OCI-LY1 (cell line): Measurements from ENCODE around the gene TXNDC2.

Source experiments
- H2AFZ ChIP-seq: fragments of 200-600 bp; sonication (generic), shearing (Covaris generic); 2 replicates; pipeline ENCODE4 v1.6.0; 2014; ENCODE audit warnings: antibody characterized with exemption, mild to moderate bottlenecking, low read length
- H3F3A ChIP-seq: fragments of 200-600 bp; sonication (generic), shearing (Covaris generic); 2 replicates; pipeline ENCODE4 v1.6.0; 2014; ENCODE audit warnings: mild to moderate bottlenecking, antibody characterized with exemption, low read length, moderate library complexity; ENCODE audit not compliant: insufficient read depth
- H3K27ac ChIP-seq: fragments of 200-600 bp; sonication (generic); 2 replicates; pipeline ENCODE4 v1.5.1; 2014; ENCODE audit warnings: low read length, mixed run types, mild to moderate bottlenecking, low read depth; ENCODE audit not compliant: poor library complexity, severe bottlenecking
- H3K27me3 ChIP-seq: fragments of 200-600 bp; sonication (generic); 2 replicates; pipeline ENCODE4 v1.6.0; 2014; ENCODE audit warnings: antibody characterized with exemption, mild to moderate bottlenecking, low read length, moderate library complexity; ENCODE audit not compliant: insufficient read depth
- H3K36me3 ChIP-seq: fragments of 200-600 bp; sonication (generic); 2 replicates; pipeline ENCODE4 v1.6.1; 2014; ENCODE audit warnings: mild to moderate bottlenecking, antibody characterized with exemption, low read length, moderate library complexity, mixed read lengths; ENCODE audit not compliant: insufficient read depth
- H3K4me1 ChIP-seq: fragments of 200-600 bp; sonication (generic); 2 replicates; pipeline ENCODE4 v1.5.1; 2014; ENCODE audit warnings: mild to moderate bottlenecking, low read length, moderate library complexity; ENCODE audit not compliant: insufficient read depth, severe bottlenecking
- H3K4me2 ChIP-seq: fragments of 200-600 bp; sonication (generic), shearing (Covaris generic); 2 replicates; pipeline ENCODE4 v1.6.1; 2014; ENCODE audit warnings: low read length
- H3K4me3 ChIP-seq: fragments of 200-600 bp; sonication (generic); 2 replicates; pipeline ENCODE4 v1.5.1; 2014; ENCODE audit warnings: low read length, low read depth, mild to moderate bottlenecking, mixed read lengths; ENCODE audit not compliant: poor library complexity, severe bottlenecking
- H3K79me2 ChIP-seq: fragments of 200-600 bp; shearing (Covaris generic); 2 replicates; pipeline ENCODE4 v1.6.1; 2016; ENCODE audit warnings: mixed run types, low read length, mixed read lengths; ENCODE audit not compliant: insufficient read depth
- H3K9ac ChIP-seq: fragments of 200-600 bp; sonication (generic), shearing (Covaris generic); 2 replicates; pipeline ENCODE4 v1.6.1; 2014; ENCODE audit warnings: mild to moderate bottlenecking, low read length, mixed read lengths
- H3K9me2 ChIP-seq: fragments of 200-600 bp; sonication (generic), shearing (Covaris generic); 2 replicates; pipeline ENCODE4 v1.6.1; 2014; ENCODE audit warnings: low read depth, mild to moderate bottlenecking, low read length, mixed read lengths
- H3K9me3 ChIP-seq: fragments of 200-600 bp; shearing (Covaris generic); 2 replicates; pipeline ENCODE4 v1.6.1; 2014; ENCODE audit warnings: low read length, mixed read lengths
- H4K20me1 ChIP-seq: fragments of 200-600 bp; sonication (generic), shearing (Covaris generic); 2 replicates; pipeline ENCODE4 v1.6.0; 2016; ENCODE audit warnings: mild to moderate bottlenecking, low read length; ENCODE audit not compliant: insufficient read depth
- EZH2 ChIP-seq: fragments of 200-600 bp; sonication (generic), shearing (Covaris generic); IDR thresholded peaks from 2 replicates; pipeline ENCODE4 v1.8.0; 2017; ENCODE audit warnings: borderline replicate concordance, mixed run types, mild to moderate bottlenecking, antibody characterized with exemption, low read length, moderate library complexity, mixed read lengths
- TF ChIP-seq, protein P1 (sequence below): fragments of 200-600 bp; sonication (generic), shearing (Covaris generic); IDR thresholded peaks from 2 replicates; pipeline ENCODE4 v1.5.1; 2017; ENCODE audit warnings: mild to moderate bottlenecking, antibody characterized with exemption, low read length, moderate library complexity, mixed read lengths

TXNDC2 gene

DNA sequence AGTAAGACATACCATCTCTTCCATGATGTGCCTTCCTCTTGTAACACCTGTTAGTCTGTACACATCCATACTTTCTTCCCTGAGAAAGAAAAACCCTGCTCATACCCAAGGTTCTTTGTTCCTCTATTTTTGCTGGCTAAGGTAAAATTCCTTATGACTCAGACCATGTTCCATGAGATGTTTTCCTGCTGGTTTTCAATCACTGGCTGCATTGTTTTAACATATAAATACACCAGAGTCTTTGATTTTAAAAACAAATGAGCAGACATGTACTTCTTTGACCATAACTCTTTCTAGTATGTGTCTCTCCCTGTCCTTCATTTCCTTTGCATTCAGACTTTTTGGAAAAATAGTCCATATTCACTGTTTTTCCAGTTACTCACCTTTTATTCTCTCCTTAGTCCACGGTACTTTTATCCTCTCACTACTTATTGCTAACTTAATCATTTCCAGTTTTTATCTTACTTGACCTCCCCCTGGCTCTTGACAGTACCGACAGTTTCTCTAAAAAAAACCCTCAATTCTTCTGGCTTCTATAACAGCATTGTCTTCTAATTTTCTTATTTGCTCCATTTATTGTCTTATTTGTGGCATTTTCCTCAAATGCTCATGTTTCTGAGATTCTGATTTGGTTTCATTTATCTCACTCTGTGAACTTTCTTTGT, 32.4 kb downstream of the TXNDC2 start:
- no peaks in the 10 kb centered on the region for H3K9me3 ChIP-seq
- peak overlapping the region; percentile 93 for H3K4me2 ChIP-seq
- peak overlapping the region; percentile 16 for H3K4me3 ChIP-seq
- H3K79me2 ChIP-seq = peaks cover 84% of the 10 kb centered on the region
- H3K4me1 ChIP-seq = peaks cover 80% of the 10 kb centered on the region
- H3K27ac ChIP-seq = no peak overlapping the region
- no peak overlapping the region for H2AFZ ChIP-seq
- no peaks in the 10 kb centered on the region for H3K27me3 ChIP-seq
- peaks cover 29% of the 10 kb centered on the region for H4K20me1 ChIP-seq
- no peaks in the 10 kb centered on the region for H3K9me2 ChIP-seq
- 0 out of 2 replicates have a peak, but pooled peaks cover 2% of the 10 kb centered on the region for H3F3A ChIP-seq
- TF ChIP-seq, protein P1, sequence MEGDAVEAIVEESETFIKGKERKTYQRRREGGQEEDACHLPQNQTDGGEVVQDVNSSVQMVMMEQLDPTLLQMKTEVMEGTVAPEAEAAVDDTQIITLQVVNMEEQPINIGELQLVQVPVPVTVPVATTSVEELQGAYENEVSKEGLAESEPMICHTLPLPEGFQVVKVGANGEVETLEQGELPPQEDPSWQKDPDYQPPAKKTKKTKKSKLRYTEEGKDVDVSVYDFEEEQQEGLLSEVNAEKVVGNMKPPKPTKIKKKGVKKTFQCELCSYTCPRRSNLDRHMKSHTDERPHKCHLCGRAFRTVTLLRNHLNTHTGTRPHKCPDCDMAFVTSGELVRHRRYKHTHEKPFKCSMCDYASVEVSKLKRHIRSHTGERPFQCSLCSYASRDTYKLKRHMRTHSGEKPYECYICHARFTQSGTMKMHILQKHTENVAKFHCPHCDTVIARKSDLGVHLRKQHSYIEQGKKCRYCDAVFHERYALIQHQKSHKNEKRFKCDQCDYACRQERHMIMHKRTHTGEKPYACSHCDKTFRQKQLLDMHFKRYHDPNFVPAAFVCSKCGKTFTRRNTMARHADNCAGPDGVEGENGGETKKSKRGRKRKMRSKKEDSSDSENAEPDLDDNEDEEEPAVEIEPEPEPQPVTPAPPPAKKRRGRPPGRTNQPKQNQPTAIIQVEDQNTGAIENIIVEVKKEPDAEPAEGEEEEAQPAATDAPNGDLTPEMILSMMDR = no peak
- TF ChIP-seq EZH2 = no peak
- no peak overlapping the region; the same call in 1 of the 2 replicates for H3K9ac ChIP-seq
- H3K36me3 ChIP-seq = peaks cover 5% of the 10 kb centered on the region; the same call in 1 of the 2 replicates

DNA sequence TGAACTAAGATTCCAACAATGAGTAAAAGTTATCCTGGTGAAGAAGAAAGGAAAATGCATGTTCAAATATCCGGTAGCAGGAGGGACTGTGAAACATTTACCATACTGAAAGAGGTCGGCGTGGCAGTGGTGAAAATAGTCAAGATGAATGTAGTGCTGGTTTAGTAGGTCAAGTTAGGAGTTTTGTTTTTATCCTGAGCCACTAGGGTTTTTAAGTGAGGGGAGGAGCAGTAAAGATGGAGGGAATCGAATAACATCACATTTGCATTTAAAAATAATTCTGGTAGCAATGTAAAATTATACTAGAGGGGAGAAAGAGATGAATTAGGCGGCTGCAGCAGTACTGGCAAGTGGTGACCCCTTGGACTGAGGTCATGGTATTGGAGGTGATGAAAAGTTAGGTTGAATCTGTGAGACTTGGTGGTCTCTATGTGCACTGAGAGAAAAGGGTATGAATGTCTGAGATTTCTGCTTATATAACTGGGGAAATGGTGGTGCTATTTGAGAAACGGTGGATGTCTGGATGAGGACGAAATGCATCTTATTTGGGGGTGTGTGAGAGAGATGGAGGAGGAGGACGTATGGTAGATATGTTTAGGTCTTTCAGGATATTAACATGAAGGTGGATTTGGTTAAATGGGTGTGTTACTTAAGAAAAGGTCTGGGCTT, 33.9 kb downstream of the TXNDC2 start:
- Histone ChIP-seq H3K4me2 (peak overlapping the region; percentile 93), H3K36me3 (peaks cover 7% of the 10 kb centered on the region; the same call in 1 of the 2 replicates), H3K9me3 (no peaks in the 10 kb centered on the region), H2AFZ (no peak overlapping the region), H4K20me1 (peaks cover 36% of the 10 kb centered on the region), H3K4me3 (peak overlapping the region; percentile 15), H3K27me3 (no peaks in the 10 kb centered on the region), H3K9ac (0 out of 2 replicates have a peak overlapping the region, but pooled peaks have one; percentile 1), H3K79me2 (peaks cover 100% of the 10 kb centered on the region), H3K9me2 (no peaks in the 10 kb centered on the region), H3F3A (0 out of 2 replicates have a peak, but pooled peaks cover 2% of the 10 kb centered on the region), H3K4me1 (peaks cover 94% of the 10 kb centered on the region), H3K27ac (peak overlapping the region; percentile 33)
- TF ChIP-seq EZH2 = no peak
- TF ChIP-seq, protein P1 = no peak

DNA sequence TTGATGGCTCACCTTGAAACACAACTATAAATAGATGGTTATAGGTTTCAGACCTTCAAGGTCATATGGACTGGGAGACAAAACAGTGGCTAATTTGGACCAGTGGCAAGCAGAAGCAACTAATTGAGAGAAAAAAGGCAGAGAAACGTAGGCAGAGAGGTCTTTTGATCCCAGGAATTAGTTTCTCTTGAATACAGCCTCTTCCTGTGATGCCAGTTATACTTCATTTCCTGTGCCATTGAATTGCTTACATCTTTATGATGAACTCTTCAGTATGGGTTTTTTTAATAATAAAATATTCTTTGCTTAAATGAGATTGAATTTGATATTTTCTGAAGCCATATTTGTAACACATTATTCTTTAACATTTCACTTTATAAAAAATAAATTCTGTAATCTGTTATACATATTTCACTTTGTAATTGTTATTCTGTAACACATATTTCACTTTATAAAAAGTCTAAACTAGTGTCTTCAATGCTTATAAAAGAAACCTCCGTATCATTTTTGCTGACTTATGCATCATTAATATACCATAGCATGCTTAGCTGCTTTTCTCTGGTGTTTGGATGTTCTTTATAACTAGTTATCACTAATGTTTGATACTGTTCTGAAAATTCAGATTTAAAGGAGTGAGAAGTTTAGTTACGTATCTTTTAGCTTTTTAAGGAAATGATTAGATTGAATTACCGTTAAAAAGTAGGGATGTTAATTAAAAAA, 37.0 kb downstream of the TXNDC2 start:
- Histone ChIP-seq H3K79me2 (peaks cover 100% of the 10 kb centered on the region), H3F3A (0 out of 2 replicates have a peak, but pooled peaks cover 2% of the 10 kb centered on the region), H3K27ac (no peak overlapping the region), H3K9ac (no peak overlapping the region), H4K20me1 (peaks cover 38% of the 10 kb centered on the region), H3K36me3 (peaks cover 14% of the 10 kb centered on the region; the same call in 1 of the 2 replicates), H3K4me3 (no peak overlapping the region), H3K9me3 (no peaks in the 10 kb centered on the region), H3K4me2 (peak overlapping the region; percentile 1; the same call in 1 of the 2 replicates), H3K4me1 (peaks cover 98% of the 10 kb centered on the region), H3K27me3 (no peaks in the 10 kb centered on the region), H3K9me2 (no peaks in the 10 kb centered on the region), H2AFZ (no peak overlapping the region)
- TF ChIP-seq EZH2 = no peak
- TF ChIP-seq, protein P1 = no peak
